Osteoblast (primary cell): ENCODE measurements around the gene STK32B. TPM values are rescaled to one million over a fixed set of nuclear protein-coding genes. Genes with fewer than 3 reads are reported as not detected.

ENCODE experiments used
- DNase-seq: peaks from one replicate; pipeline ENCODE4 v3.0.0; 2011; ENCODE audit warnings: low spot score, mixed read lengths; ENCODE audit not compliant: insufficient read length; ENCODE audit errors: missing footprints
- H2AFZ ChIP-seq: 2 replicates; pipeline ENCODE4 v1.6.0; 2011; ENCODE audit warnings: mild to moderate bottlenecking, low read length
- H3K27ac ChIP-seq: 2 replicates; pipeline ENCODE4 v1.5.1; 2011; ENCODE audit warnings: mild to moderate bottlenecking, low read depth, low read length, moderate library complexity
- H3K27me3 ChIP-seq: 2 replicates; pipeline ENCODE4 v1.6.0; 2012; ENCODE audit warnings: mild to moderate bottlenecking, control low read depth, inconsistent platforms, low read length, moderate library complexity; ENCODE audit not compliant: insufficient read depth
- H3K36me3 ChIP-seq: 2 replicates; pipeline ENCODE4 v1.5.1; 2011; ENCODE audit warnings: mild to moderate bottlenecking, low read length, control low read depth, moderate library complexity; ENCODE audit not compliant: insufficient read depth
- H3K4me1 ChIP-seq: 2 replicates; pipeline ENCODE4 v1.5.1; 2011; ENCODE audit warnings: mild to moderate bottlenecking, low read length, control low read depth, moderate library complexity; ENCODE audit not compliant: insufficient read depth
- H3K4me2 ChIP-seq: 2 replicates; pipeline ENCODE4 v1.6.0; 2011; ENCODE audit warnings: mild to moderate bottlenecking, low read length; ENCODE audit not compliant: insufficient read depth
- H3K4me3 ChIP-seq: fragments of 200-600 bp; sonication (generic); 3 replicates; pipeline ENCODE4 v1.5.1; 2012; ENCODE audit warnings: mild to moderate bottlenecking, low read length, inconsistent platforms; ENCODE audit not compliant: insufficient read depth
- H3K79me2 ChIP-seq: 2 replicates; pipeline ENCODE4 v1.6.0; 2012; ENCODE audit warnings: mild to moderate bottlenecking, low read length, control low read depth, inconsistent platforms; ENCODE audit not compliant: insufficient read depth
- H3K9me3 ChIP-seq: 2 replicates; pipeline ENCODE4 v1.5.1; 2011; ENCODE audit warnings: low read depth, low read length, control low read depth
- H4K20me1 ChIP-seq: 2 replicates; pipeline ENCODE4 v1.6.0; 2012; ENCODE audit warnings: mild to moderate bottlenecking, low read length, control low read depth; ENCODE audit not compliant: insufficient read depth
- CTCF ChIP-seq: IDR thresholded peaks from 2 replicates; pipeline ENCODE4 v1.5.1; 2011; ENCODE audit warnings: mild to moderate bottlenecking, low read depth, low read length, moderate library complexity; ENCODE audit errors: extremely low read depth
- total RNA-seq: library from RNA; depleted of rRNA; stranded (reverse); fragments of >200 nt; gene quantifications from 2 replicates; pipeline ENCODE4 v1.2.3, GENCODE V29; 2012

STK32B gene
- total RNA-seq, 1 donor, result 1.1 TPM

GRCh38 chr4:5261866-5262265 is 210.6 kb downstream of the STK32B start:
- no peaks in the 10 kb centered on the region for H3K27me3 ChIP-seq
- H3K36me3 ChIP-seq, result no peaks in the 10 kb centered on the region
- no peaks in the 10 kb centered on the region for H3K79me2 ChIP-seq
- no peaks in the 10 kb centered on the region for H3K4me1 ChIP-seq
- no peaks in the 10 kb centered on the region for H4K20me1 ChIP-seq
- H2AFZ ChIP-seq, result no peak overlapping the region
- no peak overlapping the region for H3K4me3 ChIP-seq
- H3K4me2 ChIP-seq, result no peak overlapping the region
- TF ChIP-seq CTCF, result no peak
- DNase-seq, result no peak
- no peak overlapping the region for H3K27ac ChIP-seq
- H3K9me3 ChIP-seq, result no peaks in the 10 kb centered on the region

- no peaks in the 10 kb centered on the region for H3K36me3 ChIP-seq
- H3K9me3 ChIP-seq, result no peaks in the 10 kb centered on the region
- peak; percentile 69 for DNase-seq
- no peaks in the 10 kb centered on the region for H3K4me1 ChIP-seq
- H3K4me3 ChIP-seq, result no peak overlapping the region
- no peak overlapping the region for H3K4me2 ChIP-seq
- H2AFZ ChIP-seq, result no peak overlapping the region
- H3K27ac ChIP-seq, result no peak overlapping the region
- no peaks in the 10 kb centered on the region for H3K27me3 ChIP-seq
- no peaks in the 10 kb centered on the region for H3K79me2 ChIP-seq
- no peaks in the 10 kb centered on the region for H4K20me1 ChIP-seq
- TF ChIP-seq CTCF, result no peak
These were observed 215.7 kb downstream of the STK32B start for GRCh38 chr4:5266991-5267390.

- H3K36me3 ChIP-seq, result no peaks in the 10 kb centered on the region
- H4K20me1 ChIP-seq, result no peaks in the 10 kb centered on the region
- no peaks in the 10 kb centered on the region for H3K27me3 ChIP-seq
- no peaks in the 10 kb centered on the region for H3K9me3 ChIP-seq
- no peaks in the 10 kb centered on the region for H3K79me2 ChIP-seq
- no peak overlapping the region for H2AFZ ChIP-seq
- DNase-seq, result no peak
- H3K4me2 ChIP-seq, result no peak overlapping the region
- H3K4me3 ChIP-seq, result no peak overlapping the region
- no peak for TF ChIP-seq CTCF
- no peaks in the 10 kb centered on the region for H3K4me1 ChIP-seq
- no peak overlapping the region for H3K27ac ChIP-seq
These were observed 216.1 kb downstream of the STK32B start for GRCh38 chr4:5267408-5267807.

- H4K20me1 ChIP-seq, result no peaks in the 10 kb centered on the region
- DNase-seq, result no peak
- no peak overlapping the region for H3K4me3 ChIP-seq
- H3K27me3 ChIP-seq, result no peaks in the 10 kb centered on the region
- no peaks in the 10 kb centered on the region for H3K9me3 ChIP-seq
- H3K4me2 ChIP-seq, result no peak overlapping the region
- no peak overlapping the region for H3K27ac ChIP-seq
- no peaks in the 10 kb centered on the region for H3K36me3 ChIP-seq
- H3K4me1 ChIP-seq, result no peaks in the 10 kb centered on the region
- no peaks in the 10 kb centered on the region for H3K79me2 ChIP-seq
- no peak overlapping the region for H2AFZ ChIP-seq
- TF ChIP-seq CTCF, result no peak
These were observed 225.3 kb downstream of the STK32B start for GRCh38 chr4:5276475-5277075.
